A549 treated with AZD2906 at 1 μM for 4 hours (cell line): ENCODE results near the gene BHMT2. TPM values are rescaled to one million over a fixed set of nuclear protein-coding genes. Genes with fewer than 3 reads are reported as not detected.

ENCODE experiments used
- total RNA-seq: library from RNA; stranded (reverse); fragments of 200-300 nt; extraction: Qiagen RNA extraction; gene quantifications from 5 replicates; pipeline ENCODE4 v1.2.3, GENCODE V29; 2022

Gene BHMT2, protein sequence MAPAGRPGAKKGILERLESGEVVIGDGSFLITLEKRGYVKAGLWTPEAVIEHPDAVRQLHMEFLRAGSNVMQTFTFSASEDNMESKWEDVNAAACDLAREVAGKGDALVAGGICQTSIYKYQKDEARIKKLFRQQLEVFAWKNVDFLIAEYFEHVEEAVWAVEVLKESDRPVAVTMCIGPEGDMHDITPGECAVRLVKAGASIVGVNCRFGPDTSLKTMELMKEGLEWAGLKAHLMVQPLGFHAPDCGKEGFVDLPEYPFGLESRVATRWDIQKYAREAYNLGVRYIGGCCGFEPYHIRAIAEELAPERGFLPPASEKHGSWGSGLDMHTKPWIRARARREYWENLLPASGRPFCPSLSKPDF
- total RNA-seq, result not detected in 5 replicates

DNA sequence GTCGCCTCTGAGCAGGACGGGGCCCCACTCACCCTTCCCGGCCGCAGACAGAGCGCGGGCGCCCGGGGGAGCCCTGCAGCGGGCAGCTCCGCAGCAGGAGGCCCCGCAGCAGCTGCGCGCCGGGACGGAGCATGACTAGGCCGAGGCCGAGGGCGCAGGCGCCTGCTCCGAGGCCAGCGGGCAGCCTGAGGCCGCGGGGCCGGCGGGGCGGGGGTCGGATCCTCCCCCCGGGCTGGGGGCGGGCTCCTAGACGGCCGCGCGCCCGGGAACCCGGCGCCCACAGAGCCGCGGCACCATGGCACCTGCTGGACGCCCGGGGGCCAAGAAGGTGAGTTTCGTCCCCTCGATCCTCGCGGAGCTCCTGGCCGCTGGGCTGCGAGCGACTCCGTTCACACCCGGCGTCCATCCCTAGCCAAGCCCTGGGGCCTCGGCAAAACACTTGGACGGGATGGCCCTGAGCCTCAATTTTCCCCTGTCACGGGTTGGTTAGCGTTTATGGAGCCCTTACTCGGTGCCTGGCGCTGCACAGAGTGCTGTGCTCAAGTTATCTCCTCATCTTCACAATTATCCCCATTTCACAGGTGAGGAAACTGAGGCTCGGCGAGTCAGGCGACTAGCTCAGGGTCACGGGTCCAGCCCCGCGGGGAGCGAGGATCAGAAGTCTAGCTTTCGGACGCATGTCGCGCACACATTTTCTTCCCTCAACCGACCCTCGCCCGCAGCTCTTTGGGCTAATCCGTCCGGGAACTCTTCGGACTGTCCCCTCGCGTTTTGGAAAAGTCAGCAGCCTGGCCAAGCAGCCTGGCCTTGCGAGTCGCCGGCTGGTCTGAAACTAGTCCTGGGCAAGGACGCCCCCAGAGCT, at the start of gene BHMT2, which contains the start of gene DMGDH:
Gene BHMT2, plus strand, starts transcription at position 280 of the 862 bp plus-strand sequence. Its CDS starts 16 bp downstream, at position 296.
Gene DMGDH, minus strand, starts transcription at position 187 of the 862 bp plus-strand sequence. Its CDS starts 54 bp downstream, at position 133.

DNA sequence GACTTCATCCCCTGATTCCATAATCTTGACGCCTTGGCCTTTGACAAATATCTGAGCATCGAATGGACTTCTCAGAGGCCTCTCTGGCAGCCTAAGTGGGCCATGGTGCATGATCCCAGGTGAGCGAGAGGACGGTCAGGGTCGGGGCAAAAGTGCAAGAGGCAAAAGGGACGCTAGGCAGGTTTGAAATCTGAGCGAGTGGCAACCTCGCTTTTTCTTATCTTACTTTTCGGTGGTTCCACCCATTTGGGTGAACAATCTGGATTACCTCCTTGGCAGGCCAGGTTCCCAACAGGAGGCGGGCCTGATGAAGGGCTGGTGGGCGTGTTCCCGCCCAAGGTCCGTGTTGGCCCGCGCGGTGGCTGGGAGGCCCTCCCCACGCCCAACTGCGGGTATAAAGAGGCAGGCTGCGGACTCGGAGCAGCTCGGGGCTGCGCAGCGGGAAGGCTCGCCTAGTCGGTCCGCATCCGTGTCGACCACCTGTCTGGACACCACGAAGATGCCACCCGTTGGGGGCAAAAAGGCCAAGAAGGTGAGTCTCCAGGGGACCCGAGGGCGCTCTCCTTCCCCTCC, 41.9 kb downstream of the BHMT2 start, which contains the start of gene BHMT:
Gene BHMT, plus strand, starts transcription at position 423 of the 573 bp plus-strand sequence. Its CDS starts 77 bp downstream, at position 500.

Other genes with a start within 250 kb of the BHMT2 start
- gene ARSB, start 84.5 kb upstream of the BHMT2 start, total RNA-seq, result 8.1 to 9.6 TPM (median 8.3 TPM) in 5 replicates
- gene DMGDH, start 93 bp upstream of the BHMT2 start, total RNA-seq, result 0.29 TPM in 1 of 5 replicates, not detected in the others
- 0.07 TPM in 1 of 5 replicates, not detected in the others for gene BHMT, start 42.0 kb downstream of the BHMT2 start, total RNA-seq
- gene JMY, start 166.4 kb downstream of the BHMT2 start, total RNA-seq, result 2.6 to 3.3 TPM (median 3.1 TPM) in 5 replicates